A673 (cell line): ENCODE data around the gene PRPS2.

Experiments used
- CTCF ChIP-seq: fragments of 300-800, 200-600 bp; sonication (generic); conservative IDR thresholded peaks from 2 replicates; pipeline ENCODE4 v1.5.1; 2017; ENCODE audit warnings: low read depth, mild to moderate bottlenecking, antibody characterized with exemption, low read length, moderate library complexity, mixed read lengths
- EZH2 ChIP-seq: fragments of 200-600 bp; sonication (generic); IDR thresholded peaks from 2 replicates; pipeline ENCODE4 v1.6.1; 2017; ENCODE audit warnings: borderline replicate concordance, low read depth, mild to moderate bottlenecking, mixed read lengths, antibody characterized with exemption, low read length; ENCODE audit not compliant: poor library complexity, severe bottlenecking

GRCh38 chrX:12814420-12814819, 23.2 kb downstream of the PRPS2 start:
- TF ChIP-seq CTCF = peak; percentile 61
- TF ChIP-seq EZH2 = no peak
